HG02759 (cell line): ENCODE measurements around the gene SDF4.

ENCODE experiments used
- ATAC-seq: cut with Tn5 transposase; IDR thresholded peaks from one replicate; pipeline ENCODE4 v1.9.1; 2021; ENCODE audit warnings: mild to moderate bottlenecking, moderate library complexity; ENCODE audit not compliant: unreplicated experiment

The SDF4 gene

DNA sequence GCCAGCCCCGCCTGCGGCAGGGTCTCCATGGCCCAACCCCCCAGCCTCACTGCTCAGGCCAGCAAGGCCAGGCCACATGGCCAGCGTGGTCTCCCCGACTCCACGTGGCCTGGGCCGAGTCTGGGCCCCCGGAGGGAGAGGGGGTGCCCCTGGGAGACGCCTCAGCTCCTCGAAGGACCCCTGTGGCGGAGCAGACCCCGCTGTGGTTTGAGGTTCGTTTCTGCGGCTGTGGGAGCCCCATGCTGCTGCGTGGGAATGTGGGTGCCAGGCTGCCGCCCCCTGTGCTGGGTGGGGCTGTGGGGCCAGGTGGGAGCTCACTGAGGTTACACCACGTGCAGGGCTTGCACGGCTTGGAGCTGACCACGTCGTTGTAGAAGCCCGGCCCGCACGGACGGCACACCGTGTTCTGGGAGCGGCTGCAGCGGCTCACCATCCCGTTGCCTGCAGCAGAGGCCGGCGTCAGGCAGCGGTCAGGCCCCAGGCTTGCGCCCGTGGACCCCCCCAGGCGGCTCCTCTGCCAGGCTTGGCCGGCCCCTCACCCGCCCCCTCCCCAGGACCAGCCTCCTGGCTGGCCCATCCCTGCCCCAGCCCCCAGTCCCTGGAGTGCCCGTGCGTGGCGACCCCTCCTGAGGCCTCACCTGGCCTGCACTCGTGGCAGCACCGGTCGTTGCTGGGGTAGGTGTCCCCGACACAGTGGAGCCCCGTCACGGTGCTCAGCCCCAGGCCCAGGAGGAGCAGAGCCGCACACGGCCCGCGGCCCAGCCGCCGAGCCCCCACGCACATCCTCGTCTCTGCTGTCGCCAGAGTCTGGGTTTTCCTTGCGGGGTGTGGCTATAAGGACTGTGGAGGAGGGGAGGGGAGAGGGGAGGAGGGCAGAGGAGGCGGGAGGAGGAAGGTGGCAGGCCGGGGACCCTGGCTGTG, 18.2 kb downstream of the SDF4 start, which contains the start of gene TNFRSF4:
TSS of gene TNFRSF4 (minus strand) at position 809 of the 921 bp plus-strand sequence. CDS start at position 783, 26 bp downstream.
- no peak for ATAC-seq

DNA sequence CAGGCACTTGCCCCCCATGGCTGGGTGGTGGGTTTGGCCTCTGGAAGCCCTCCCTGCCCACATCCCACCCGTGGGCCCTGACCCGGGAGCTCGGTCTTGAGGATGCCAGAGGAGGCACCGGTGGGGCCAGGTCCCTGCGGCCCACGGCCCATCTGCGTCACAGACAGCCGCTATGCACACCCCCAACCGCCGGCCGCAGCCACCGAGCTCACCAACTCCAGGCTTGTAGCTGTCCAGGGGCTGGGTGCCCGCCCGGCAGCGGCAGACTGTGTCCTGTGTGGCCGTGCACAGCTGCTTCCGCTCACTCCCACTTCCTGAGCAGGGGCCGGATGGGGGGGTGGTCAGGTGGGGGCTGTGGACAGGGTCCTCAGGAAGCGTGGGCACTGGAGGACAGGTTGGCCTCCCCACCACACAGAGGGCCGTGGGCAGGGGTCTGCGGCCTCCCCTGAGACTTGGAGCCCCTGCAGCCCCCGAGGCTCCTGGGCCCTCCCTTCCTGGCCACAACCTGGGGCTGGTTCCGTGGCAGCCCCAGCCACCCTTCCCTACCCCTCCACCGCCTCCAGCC, 18.9 kb downstream of the SDF4 start:
- no peak for ATAC-seq

DNA sequence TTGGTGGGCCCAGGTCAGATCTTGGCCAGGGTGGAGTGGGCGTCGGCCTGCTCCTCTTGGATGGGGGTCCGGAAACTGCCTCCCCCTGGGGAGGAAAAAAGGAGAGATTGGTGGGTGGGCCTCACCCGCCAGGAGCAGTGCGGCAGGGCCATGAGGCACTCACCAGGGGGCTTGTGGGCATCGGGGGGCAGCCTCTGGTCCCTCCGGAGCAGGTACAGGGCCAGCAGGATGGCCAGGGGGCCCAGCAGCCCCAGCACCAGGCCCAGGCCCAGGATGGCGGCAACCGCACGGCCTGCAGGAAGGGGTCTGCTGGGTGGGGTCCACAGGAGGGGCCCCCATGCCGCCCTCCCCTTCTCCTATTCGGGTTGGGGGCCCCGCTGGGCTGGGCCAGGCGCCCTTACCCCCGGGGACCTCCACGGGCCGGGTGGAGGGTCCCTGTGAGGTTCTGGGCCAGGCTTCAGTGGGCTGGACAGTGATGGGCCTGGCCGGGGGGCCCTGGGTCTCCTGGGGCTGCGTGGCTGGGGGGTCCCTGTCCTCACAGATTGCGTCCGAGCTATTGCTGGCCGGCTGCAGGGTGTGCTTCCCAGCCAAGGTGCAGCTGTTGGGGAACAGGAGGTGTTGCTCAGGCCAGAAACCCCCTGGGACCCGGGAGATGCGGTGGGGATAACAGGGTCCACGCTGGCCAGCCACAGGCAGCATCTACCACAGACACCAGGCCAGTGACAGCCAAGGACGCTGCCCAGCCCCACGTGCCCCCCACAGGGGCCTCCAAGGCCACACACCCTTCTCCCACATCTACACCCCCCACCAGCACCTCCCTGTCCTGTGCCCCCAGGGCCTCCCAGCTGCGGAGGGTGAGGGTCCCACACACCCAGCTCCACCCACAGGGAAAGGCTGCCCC, 20.0 kb downstream of the SDF4 start:
- no peak for ATAC-seq

DNA sequence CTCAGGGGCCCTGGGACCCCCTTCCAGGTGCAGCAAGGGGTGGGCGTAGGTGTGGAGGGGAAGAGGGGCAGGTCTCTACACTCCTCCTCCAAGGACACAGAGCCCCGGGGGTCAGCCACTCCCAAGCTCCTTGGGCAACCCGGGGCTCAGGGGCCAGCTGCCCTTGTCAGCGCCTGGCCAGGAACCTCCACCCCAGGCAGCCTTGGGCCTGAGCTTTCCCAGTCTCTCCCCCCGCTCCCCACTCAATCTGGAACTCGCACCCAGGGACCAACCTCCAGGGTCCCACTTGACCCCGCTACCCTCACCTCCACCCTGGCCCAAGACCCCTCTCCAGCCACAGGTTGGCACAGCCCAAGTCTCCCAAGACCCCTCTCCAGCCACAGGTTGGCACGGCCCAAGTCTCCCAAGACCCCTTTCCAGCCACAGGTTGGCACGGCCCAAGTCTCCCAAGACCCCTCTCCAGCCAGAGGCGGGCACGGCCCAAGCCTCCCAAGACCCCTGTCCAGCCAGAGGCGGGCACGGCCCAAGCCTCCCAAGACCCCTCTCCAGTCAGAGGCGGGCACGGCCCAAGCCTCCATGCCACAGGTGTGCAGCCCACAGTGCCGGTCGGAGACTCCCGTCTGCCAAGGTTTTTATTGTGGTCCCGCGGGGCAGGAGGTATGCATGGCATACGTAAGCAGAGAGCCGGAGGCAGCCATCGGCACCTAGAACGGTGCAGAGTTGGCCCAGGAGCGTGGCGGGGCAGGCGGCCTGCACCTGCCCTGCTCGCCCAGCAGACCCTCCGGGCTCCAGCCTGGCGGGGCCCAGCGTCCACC, 20.9 kb downstream of the SDF4 start:
- ATAC-seq = no peak

DNA sequence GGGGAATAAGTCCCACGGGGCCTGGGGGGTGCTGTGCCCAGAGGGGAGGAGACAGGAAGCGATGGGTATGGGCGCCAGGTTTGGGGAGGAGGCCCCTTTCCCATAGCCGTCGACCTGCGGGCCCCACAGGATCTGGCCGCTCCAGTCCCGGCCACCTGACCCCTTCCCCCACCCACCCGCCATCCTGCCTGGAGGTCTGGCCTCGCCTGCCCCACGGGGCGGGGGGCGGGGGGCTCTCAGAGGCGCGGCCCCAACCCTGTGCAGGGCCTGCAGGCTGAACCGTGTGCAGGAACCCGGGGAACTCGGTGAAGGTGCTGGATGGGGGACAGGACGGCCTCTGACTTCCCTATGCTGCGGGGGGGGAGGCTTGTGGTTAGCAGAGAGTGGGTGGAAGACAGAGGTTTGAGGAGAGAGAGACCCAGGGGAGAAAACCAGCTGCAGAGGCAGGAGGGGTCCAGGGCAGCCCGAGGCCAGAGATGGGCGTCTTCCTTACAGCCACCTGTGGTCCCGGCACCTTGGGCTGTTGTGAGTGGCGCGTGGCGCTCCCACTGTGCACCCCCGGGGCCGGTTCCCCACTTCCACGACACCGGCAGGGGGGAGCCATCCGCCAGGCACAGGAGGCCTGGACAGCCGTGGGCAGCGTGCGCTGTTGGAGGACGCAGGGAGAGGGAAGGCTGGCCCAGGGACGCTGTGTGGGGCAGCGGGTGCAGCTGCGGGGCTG, 22.9 kb downstream of the SDF4 start:
- no peak for ATAC-seq

DNA sequence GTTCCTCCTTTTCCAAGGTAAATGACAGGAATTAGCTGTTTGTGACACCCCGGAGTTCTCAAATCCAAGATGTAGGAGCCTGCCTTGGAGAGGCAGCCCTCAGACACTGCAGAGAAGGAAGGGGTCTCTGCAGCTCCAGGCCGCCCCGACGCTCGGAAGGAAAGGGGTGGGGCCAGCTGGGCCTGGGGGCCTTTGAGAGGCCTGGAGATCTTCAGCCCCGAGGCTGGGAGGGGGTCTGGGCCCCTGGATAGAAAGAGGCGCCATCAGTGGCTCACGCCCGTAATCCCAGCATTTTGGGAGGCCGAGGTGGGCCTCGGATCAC, 24.3 kb downstream of the SDF4 start:
- no peak for ATAC-seq

- ATAC-seq = no peak
These were observed 24.8 kb downstream of the SDF4 start for GRCh38 chr1:1206966-1207531.

DNA sequence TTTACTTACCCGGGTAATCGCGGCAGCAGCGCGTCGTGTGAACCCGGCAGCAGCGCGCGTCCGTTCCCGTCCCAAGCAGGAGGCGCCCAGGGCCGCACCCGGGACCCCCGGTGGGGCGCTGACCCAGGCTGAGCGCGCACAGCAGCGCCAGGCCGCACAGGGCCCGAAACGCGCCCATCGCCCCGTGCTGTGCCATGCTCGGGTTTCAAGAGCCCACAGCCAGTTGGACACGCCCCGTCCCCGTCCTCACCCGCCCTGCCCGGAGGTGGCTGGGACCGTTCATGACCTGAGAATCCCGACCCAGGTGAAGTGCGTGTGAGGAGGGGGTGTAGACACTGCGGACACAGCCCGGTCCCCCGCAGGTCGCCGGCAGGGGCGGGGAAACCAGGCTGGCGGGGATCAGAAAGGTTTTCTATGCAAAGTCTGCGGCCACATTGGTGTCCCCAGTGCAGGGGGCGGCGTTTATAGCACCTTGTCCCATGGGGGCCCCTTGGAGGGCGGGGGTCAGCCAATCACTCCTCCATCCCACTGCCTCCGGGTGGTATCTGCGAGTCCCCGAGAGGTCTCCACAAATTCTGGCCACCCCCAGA, 25.3 kb downstream of the SDF4 start, which contains the start of gene TNFRSF18:
TSS of gene TNFRSF18 (minus strand) at position 217 of the 590 bp plus-strand sequence. CDS start at position 196, 21 bp downstream.
- no peak for ATAC-seq

DNA sequence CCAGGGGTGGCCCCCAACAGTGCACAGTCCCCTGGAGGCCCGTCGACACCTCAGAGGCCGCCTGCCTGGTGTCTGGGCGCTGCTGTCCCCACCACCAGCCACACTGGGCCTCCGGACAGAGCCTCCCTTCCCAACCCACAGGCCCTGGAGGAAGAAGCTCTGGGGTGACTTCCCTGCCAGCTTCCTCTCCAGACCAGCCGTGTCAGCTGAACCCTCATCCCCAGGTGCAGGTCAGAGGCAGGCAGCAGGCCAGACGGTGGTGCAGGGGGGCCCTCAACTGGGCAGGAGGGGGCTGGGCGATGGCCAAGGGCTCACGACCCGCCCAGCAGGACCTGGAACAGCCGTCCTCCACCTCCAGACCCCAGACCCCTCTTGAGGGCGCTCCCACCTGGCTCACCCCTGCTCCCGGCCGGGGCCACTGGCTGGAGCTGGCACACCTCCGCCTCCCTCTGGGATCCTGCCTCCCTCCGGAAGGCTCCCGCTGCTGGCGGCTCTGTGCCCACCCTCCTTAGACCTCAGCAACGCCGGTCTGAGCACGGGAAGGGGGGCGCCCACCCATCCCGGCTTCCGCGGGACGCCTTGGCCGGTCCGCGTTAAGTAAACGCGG, 25.9 kb downstream of the SDF4 start:
- no peak for ATAC-seq

GRCh38 chr1:1204998-1205768, 26.6 kb downstream of the SDF4 start:
- ATAC-seq = no peak

GRCh38 chr1:1204425-1204920, 27.3 kb downstream of the SDF4 start:
- no peak for ATAC-seq

GRCh38 chr1:1203561-1204424, 28.0 kb downstream of the SDF4 start:
- ATAC-seq = no peak

GRCh38 chr1:1202831-1203560, 28.8 kb downstream of the SDF4 start:
- ATAC-seq = no peak

- ATAC-seq = peak; percentile 50
These were observed 30.7 kb downstream of the SDF4 start for GRCh38 chr1:1200876-1201810.
